ENCODE measurements around the gene GLI2. TPM values are rescaled to one million over a fixed set of nuclear protein-coding genes. Genes with fewer than 3 reads are reported as not detected.

The GLI2 gene
- total RNA-seq, 4 donors from 2014 or later: 7.5 to 14.9 (median 8.7) TPM

GRCh38 chr2:120715941-120716340 is 19.7 kb upstream of the GLI2 start:
- no peak overlapping the region for H3K27ac ChIP-seq
- H3K4me1 ChIP-seq: no peaks in the 10 kb centered on the region
- no peaks in the 10 kb centered on the region for H3K36me3 ChIP-seq
- WGBS, 2 donors: 68 to 71% methylated on average over 3 to 5 of the region's 8 CpGs
- H3K27me3 ChIP-seq: peaks cover 0 to 6% of the 10 kb centered on the region in 2 donors
- H3K9me3 ChIP-seq: no peaks in the 10 kb centered on the region
- no peak for DNase-seq (ENCODE audit: low spot score in 2 of 2)
- TF ChIP-seq EP300 (IDR thresholded peaks at IDR 0.05) (no peak), CTCF (IDR thresholded peaks at IDR 0.05) (no peak), POLR2A (IDR thresholded peaks at IDR 0.05) (no peak)
- no peak overlapping the region for H3K4me3 ChIP-seq

- DNase-seq (ENCODE audit: low spot score in 2 of 2): no peak
- Histone ChIP-seq H3K27ac (no peak overlapping the region), H3K4me3 (no peak overlapping the region), H3K36me3 (no peaks in the 10 kb centered on the region), H3K9me3 (no peaks in the 10 kb centered on the region), H3K4me1 (no peaks in the 10 kb centered on the region), H3K27me3 (peaks cover 0 to 4% of the 10 kb centered on the region in 2 donors)
- WGBS, 2 donors: 78% methylated on average over 12 to 14 of the region's 15 CpGs
- no peak for TF ChIP-seq POLR2A (IDR thresholded peaks at IDR 0.05)
- TF ChIP-seq CTCF (IDR thresholded peaks at IDR 0.05): no peak
- TF ChIP-seq EP300 (IDR thresholded peaks at IDR 0.05): no peak
Measured at GRCh38 chr2:120716641-120717585, 18.8 kb upstream of the GLI2 start.

- H3K27me3 ChIP-seq: no peaks in the 10 kb centered on the region
- 78 to 82% methylated on average over 7 of the region's 7 CpGs for WGBS, 2 donors
- H3K9me3 ChIP-seq: no peaks in the 10 kb centered on the region
- no peak overlapping the region for H3K27ac ChIP-seq
- TF ChIP-seq EP300 (IDR thresholded peaks at IDR 0.05) (no peak), POLR2A (IDR thresholded peaks at IDR 0.05) (no peak), CTCF (IDR thresholded peaks at IDR 0.05) (no peak)
- no peak for DNase-seq (ENCODE audit: low spot score in 2 of 2)
- H3K36me3 ChIP-seq: no peaks in the 10 kb centered on the region
- no peaks in the 10 kb centered on the region for H3K4me1 ChIP-seq
- H3K4me3 ChIP-seq: no peak overlapping the region
Measured at GRCh38 chr2:120719491-120719890, 16.2 kb upstream of the GLI2 start.

GRCh38 chr2:120720231-120720630 is 15.4 kb upstream of the GLI2 start:
- Histone ChIP-seq H3K36me3 (no peaks in the 10 kb centered on the region), H3K4me1 (no peaks in the 10 kb centered on the region), H3K27me3 (no peaks in the 10 kb centered on the region), H3K4me3 (no peak overlapping the region), H3K9me3 (no peaks in the 10 kb centered on the region), H3K27ac (no peak overlapping the region)
- no peak for DNase-seq (ENCODE audit: low spot score in 2 of 2)
- 74 to 80% methylated on average over 5 to 7 of the region's 7 CpGs for WGBS, 2 donors
- TF ChIP-seq EP300 (IDR thresholded peaks at IDR 0.05) (no peak), POLR2A (IDR thresholded peaks at IDR 0.05) (no peak), CTCF (IDR thresholded peaks at IDR 0.05) (no peak)

GRCh38 chr2:120720746-120721375 is 14.8 kb upstream of the GLI2 start:
- DNase-seq (ENCODE audit: low spot score in 2 of 2): no peak
- no peak for TF ChIP-seq POLR2A (IDR thresholded peaks at IDR 0.05)
- no peak for TF ChIP-seq EP300 (IDR thresholded peaks at IDR 0.05)
- TF ChIP-seq CTCF (IDR thresholded peaks at IDR 0.05): no peak
- Histone ChIP-seq H3K4me3 (no peak overlapping the region), H3K27me3 (no peaks in the 10 kb centered on the region), H3K9me3 (peaks cover 0 to 3% (median under 1%) of the 10 kb centered on the region in 4 donors), H3K4me1 (no peaks in the 10 kb centered on the region), H3K36me3 (no peaks in the 10 kb centered on the region), H3K27ac (no peak overlapping the region)
- 83 to 86% methylated on average over 8 of the region's 8 CpGs for WGBS, 2 donors
